ENCODE results near the gene CITED1. TPM values are rescaled to one million over a fixed set of nuclear protein-coding genes. Genes with fewer than 3 reads are reported as not detected.
"Not testable (repeated sequence)": the region's sequence is repeated elsewhere in the genome, so short reads cannot be mapped to it uniquely, and the experiment has no call there.

CITED1 gene, protein sequence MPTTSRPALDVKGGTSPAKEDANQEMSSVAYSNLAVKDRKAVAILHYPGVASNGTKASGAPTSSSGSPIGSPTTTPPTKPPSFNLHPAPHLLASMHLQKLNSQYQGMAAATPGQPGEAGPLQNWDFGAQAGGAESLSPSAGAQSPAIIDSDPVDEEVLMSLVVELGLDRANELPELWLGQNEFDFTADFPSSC
- 1.3 and 3.2 TPM in 2 replicates for total RNA-seq (2014; rRNA removed; shearing (Covaris generic))

- DNase-seq (ENCODE audit: low spot score) = no peak
These were observed at the start of gene CITED1 for GRCh38 chrX:72305286-72306084. TSS of gene CITED1 (minus strand) at chrX:72305914. CDS start at chrX:72302869, 3,045 bp downstream.

DNA sequence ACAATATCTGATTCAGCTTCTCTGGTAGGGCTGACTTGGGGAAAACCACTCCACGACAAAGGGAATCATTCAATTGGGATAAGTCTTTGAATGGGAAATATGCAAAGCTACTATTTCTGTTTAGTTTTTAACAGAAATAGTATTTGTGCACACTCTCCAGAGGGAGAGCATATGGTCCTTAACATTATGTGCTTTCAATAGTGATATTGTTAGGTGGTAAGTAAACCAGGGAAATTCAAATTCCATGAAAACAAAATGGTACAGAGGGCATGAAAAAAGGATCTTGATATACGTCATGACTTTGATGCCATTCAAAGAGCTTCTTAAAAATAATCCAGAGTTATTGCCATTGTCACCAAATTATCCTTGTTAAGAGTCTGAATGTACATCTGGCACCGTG, 47.1 kb upstream of the CITED1 start:
- DNase-seq (ENCODE audit: low spot score) = no peak

GRCh38 chrX:72351606-72352334, 46.1 kb upstream of the CITED1 start:
- no peak for DNase-seq (ENCODE audit: low spot score)

DNA sequence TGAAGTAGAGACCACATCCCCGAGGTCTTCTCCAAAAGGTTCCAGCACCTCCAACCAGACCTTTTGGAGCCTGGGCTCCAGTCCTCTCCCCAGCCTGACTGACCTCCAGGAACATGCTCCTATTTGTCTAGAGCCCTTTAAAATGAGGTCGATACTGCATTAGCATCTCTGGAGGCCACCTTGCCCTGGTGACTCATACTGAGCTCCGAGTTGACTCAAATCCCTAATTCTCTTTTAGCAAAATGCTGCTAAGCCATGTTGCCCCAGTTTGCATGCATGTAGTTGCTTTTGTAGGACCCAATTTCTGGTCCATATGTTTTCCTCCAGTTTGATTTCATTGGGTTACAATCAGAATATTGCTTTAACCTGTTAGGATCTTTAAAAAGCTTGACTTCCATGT, 43.5 kb upstream of the CITED1 start:
- DNase-seq (ENCODE audit: low spot score) = no peak

DNA sequence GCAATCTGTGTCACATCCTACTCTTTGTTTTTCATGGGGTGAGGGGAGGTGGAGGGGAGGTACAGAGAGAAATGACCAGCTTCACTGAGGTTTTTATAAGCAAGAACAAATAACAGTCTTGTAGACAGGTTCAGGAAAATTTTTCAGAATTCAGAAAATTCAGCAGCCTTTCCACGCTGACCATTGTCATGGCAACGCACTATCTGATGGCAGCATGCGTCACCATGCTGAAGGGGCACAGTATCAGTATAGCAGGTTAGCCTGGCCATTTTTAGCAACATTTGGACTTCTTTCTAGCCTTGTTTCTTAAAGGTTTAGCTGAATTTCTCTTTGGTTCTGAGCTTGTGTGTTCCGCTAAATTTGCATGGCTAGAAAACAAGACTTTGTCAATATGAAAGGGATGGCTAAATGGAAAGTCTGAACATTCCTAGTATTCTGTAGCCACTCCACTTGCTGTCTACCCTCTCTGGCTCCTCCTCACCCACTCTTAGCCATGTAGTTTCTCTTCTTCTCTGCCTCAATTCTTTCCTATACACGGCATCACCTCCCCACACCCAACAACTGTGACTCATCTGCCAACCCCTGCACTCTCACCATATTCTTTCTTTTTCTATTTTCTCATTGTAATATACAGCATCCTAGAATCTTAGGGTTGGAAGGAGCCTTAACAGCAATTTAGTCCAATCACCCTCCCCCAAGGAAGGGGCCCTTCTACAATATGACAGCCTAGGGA, 42.7 kb upstream of the CITED1 start:
- no peak for DNase-seq (ENCODE audit: low spot score)

DNA sequence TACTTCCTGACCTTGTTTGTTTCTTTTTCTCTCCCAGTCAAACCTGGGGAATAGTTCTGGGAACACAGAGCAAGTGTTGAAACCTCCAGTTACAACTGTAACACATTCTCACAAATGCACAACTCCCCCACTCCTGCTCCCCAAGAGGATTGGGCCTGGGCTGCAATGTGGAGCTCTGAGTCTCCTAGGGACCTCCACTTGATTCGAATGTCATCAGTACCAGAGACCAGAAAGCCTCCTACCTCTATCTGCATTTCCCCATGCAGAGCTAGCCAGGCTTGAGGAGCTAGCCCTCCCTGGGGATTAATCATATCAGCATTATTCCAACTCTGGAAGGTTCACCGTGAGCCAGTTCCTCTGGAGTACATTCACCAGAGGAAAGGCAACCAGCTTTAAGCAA, 41.7 kb upstream of the CITED1 start:
- no peak for DNase-seq (ENCODE audit: low spot score)

DNA sequence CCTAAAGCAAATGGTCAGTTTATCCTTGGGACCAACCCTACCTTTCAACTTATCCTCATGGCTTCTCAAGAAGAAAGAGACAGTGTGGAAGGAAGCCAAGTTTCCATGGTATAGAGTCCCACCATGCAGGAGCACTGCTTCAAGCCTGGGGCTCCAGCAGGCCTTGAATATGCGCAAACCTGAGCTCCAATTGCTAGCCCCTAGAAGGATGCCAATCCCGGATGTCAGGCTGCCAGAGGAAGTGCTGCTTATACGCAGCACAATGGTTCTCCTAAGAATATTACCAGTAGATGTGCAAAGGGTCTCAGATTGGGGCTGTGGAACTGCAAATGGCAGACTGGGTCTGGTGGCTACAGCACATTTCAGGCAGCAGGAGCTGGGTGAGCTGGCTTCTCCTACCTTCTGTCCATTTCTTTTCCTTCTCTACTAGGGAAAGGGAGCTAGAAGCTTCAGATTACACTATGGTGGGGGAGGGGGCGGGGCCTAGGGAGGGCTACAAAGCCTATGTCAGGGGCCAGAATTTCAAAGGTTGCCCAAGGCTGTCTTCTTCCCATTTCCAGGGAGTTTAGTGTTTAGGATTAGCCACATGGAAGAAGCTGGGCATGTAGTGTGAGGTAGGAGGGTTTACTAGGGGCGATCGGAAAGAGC, 40.7 kb upstream of the CITED1 start:
- DNase-seq (ENCODE audit: low spot score) = no peak

GRCh38 chrX:72340626-72341025, 34.9 kb upstream of the CITED1 start:
- no peak for DNase-seq (ENCODE audit: low spot score)

GRCh38 chrX:72340041-72340440, 34.3 kb upstream of the CITED1 start:
- DNase-seq (ENCODE audit: low spot score) = no peak

DNA sequence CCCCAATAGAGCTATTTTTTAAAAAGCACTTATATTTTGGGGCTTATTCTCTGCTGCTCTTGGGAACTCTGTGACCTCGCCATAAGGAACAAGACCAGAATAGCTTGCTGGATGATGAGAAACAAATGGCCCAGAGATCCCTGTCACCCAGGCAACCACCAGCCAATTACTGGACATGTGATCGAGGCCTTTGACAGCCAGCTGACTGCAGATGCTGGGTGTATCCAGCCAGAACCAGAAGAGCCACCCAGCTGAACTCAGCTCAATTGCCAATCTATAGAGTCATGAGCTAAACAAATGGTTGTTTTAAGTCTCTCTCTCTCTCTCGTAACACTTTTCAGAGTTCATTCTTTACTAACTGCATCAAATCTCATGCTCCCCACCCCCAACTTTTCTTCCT, 24.4 kb upstream of the CITED1 start:
- no peak for DNase-seq (ENCODE audit: low spot score)

GRCh38 chrX:72326605-72327300, 21.0 kb upstream of the CITED1 start:
- DNase-seq (ENCODE audit: low spot score) = no peak

GRCh38 chrX:72319651-72320050, 13.9 kb upstream of the CITED1 start:
- DNase-seq (ENCODE audit: low spot score) = not testable (repeated sequence)

- DNase-seq (ENCODE audit: low spot score) = no peak
These were observed 11.4 kb upstream of the CITED1 start for GRCh38 chrX:72317139-72317538.

- no peak for DNase-seq (ENCODE audit: low spot score)
These were observed 10.8 kb upstream of the CITED1 start for GRCh38 chrX:72316408-72317110.

GRCh38 chrX:72314881-72315280, 9.2 kb upstream of the CITED1 start:
- DNase-seq (ENCODE audit: low spot score) = no peak

- DNase-seq (ENCODE audit: low spot score) = no peak
These were observed 8.3 kb upstream of the CITED1 start for GRCh38 chrX:72313707-72314641.

DNA sequence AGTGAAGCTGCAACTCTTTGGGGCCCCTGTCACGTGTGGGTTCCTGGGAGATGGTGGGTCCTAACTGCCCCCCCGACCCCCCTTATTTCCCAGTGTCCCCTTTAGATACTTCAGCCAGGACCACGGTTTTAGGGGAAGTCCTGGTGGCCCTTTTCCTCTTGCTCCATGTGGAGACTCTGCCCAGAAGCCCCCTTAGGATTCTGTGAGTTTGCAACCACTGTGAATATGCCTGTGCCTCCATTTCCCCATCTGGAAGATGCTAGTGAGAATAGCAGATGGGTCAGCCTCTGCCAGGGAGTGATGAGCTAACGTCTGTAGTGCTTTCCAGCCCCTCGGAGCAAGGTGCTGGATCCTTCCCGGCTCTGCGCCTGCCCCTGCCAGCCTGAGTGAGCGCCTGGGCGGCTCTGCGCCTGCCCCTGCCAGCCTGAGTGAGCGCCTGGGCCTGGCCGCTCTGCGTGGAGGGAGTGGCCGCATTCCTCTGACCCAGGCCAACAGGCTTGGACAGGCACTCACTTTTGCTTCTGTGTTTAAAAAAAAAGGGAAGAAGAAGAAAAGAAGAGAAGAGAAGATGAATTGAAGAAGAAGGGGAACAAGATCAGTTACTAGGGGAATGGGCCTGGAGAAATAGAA, 6.7 kb upstream of the CITED1 start:
- no peak for DNase-seq (ENCODE audit: low spot score)

- peak; percentile 12 for DNase-seq (ENCODE audit: low spot score)
These were observed 3.8 kb upstream of the CITED1 start for GRCh38 chrX:72309297-72310071.
